HG03039 (cell line): ENCODE results near the gene MRPS6.

ENCODE experiments used
- ATAC-seq: cut with Tn5 transposase; IDR thresholded peaks from one replicate; pipeline ENCODE4 v1.9.1; 2021; ENCODE audit warnings: mild to moderate bottlenecking, moderate library complexity; ENCODE audit not compliant: unreplicated experiment

MRPS6 gene

GRCh38 chr21:34130716-34130985, 57.3 kb downstream of the MRPS6 start:
- no peak for ATAC-seq

GRCh38 chr21:34131586-34131985, 58.2 kb downstream of the MRPS6 start:
- ATAC-seq: no peak

DNA sequence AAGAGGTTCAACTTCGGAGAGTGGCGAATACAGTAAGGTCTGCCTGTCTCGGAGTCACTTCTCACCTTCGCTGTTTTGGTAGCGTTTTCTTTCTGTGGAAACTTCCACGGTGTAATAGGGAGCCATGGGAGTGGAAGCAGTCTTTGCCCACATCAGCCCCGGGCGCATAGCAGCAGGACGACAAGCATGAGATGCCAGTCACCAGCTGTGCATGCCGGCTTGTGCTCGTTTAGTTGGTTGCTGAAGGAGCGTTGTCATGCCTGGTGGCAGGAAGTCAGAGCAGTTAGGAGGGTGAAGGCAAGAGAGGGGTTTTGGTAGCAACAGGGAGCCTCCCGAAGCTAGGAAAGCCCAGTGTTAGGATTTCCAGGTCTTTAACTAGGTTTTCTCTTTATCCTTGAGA, 58.8 kb downstream of the MRPS6 start:
- ATAC-seq: no peak

DNA sequence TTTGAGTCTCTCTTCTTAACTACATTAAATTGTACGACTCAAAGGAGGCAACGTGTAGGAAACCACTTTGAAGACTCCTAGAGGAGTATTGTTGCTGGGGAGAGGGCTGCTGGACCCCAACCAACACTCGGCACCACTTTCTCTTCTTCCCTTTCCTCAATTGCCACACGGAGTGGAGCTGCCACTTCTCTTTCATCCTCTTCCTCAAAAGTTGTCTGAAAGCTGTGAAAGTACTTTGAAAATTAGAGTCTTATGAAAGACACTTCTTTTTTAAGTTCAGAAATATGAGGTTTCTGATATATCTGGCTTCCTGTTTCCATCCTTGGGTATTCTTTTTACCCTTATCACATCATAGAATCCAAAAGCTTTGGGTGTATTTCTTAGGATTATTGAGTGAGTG, 59.5 kb downstream of the MRPS6 start:
- ATAC-seq: no peak

DNA sequence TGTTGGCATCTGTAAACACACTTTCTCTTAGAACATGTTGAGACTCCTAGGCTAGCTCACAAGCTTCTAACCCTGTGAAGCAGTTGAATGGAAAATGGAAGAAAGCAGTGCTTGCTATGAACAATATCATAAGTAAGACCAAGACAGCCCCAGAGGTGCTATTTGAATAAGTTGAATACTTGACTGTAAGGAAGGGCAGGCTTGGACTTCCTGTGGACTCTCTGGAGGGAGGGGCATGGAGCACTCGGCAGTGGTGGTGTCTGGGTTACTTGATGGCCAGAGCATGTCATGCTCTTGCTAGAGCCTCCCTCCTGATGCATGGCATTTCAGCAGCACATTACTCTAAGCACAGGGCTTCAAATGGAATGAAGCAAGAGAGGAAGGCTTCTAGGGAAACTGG, 60.0 kb downstream of the MRPS6 start:
- no peak for ATAC-seq

DNA sequence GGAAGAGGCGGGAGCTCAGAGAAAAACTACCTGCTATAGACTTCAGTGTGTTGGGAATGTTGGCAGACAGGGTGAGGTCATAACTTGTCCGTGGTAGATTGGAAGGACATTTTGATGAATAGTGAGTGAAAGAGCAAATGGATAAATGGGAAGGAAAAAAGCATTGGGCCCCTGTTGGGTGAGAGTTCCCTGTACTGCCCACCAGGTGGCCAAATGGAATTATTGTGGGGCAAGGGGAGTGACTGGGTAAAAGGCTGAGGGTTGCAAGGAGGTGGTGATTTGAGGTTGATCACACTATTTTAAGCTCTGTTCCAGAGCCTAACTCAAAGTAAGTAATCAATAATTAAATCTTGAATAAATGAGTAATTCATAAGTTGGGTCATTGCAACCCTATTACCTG, 60.4 kb downstream of the MRPS6 start:
- no peak for ATAC-seq

- no peak for ATAC-seq
Observed at GRCh38 chr21:34135330-34135729, 62.0 kb downstream of the MRPS6 start.

- no peak for ATAC-seq
Observed at GRCh38 chr21:34141373-34141772, 68.0 kb downstream of the MRPS6 start.

DNA sequence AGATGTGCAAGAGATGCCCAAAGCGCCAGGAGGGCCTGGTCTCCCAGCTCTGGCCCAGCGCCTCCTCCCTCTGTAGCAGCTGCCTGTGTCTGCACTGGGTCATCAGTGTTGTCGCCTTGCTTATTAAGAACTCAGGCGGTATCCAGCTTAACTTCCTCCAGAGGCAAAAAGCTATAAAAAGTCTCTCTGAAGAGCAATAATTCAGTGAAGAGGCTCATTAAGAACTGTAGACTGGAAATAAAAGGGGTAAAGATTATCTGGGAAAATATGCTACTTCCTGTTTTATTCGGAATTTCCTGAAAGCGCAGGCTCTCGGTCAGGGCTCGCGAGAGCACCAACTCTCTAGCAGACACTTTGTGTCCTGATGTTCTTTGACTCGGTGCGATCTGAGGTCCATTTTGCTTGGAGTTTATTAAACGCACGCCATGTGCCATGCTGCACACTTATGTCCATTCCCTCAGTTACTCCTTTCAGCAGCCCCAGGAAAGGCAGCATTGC, 70.4 kb downstream of the MRPS6 start:
- no peak for ATAC-seq

DNA sequence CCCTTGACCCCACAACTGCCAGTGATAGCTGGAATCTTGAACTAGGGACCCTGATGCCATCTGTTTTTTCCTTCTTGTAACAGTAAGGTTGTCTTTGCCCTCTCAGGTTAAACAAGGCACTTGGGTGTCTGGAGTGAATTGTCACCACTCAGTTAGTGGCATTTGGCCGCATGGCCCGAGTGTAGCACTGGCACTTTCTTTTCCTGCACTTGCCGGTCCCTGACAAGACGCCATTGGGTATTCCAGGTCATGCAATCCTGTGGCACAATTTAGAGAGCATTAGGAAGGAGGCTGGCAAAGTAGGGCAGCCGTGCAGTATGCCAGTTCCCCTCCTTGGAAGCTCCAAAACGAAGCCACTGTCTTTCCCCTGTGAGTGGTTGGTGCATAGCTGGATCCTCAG, 70.8 kb downstream of the MRPS6 start:
- no peak for ATAC-seq

GRCh38 chr21:34147792-34148418, 74.5 kb downstream of the MRPS6 start:
- no peak for ATAC-seq

DNA sequence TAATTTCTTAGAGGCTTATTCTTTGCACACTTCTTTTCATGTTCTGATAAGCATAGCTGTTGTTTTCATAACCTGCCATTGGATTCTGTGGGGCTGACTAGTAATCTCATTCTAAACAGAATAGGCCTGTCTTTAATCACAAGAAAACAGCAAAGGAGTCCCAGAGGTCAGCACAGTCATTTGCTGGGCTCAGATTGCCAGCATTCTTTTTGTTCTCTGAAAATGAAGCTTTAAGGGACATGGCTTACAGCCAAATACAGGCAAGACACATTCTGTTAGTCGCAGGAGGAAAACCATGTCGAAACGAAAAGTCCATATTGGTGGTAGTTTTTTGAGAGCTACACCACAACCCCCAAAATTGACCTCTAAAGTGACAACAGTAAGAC, 75.0 kb downstream of the MRPS6 start:
- ATAC-seq: no peak

DNA sequence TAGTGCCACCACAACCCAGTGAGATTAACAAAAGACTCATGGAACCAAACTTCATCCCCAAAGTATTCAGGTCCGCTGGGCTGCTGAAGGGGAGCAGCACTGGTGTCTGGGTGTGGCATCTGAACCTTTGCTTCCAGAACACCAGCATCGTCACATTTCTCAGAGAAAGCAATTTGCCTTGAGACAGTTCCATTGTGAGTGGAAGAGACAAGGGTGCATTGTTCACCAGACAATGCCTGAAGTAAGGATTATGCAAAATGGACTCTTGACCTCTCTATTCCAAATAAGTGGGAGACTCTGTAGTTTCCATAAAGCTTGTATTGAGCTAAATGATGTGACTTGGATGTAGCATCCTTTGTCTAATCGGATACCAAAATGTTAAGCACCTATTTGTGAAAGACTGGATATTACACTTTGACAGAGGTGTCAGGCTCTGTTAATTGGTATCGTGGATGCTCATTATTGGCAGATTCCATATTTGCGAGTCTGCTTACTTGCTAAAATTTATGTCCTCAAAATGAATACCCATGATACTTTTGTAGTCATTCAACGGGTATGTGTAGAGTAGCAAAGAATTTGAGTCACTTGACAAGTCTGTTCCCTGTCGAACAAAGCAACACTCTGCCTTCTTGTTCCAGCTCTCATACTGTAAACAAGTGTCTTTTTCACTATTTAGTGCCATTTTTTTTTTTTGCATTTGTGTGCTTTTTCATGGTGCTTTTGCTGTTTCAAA, 75.6 kb downstream of the MRPS6 start:
- no peak for ATAC-seq

- no peak for ATAC-seq
Observed at GRCh38 chr21:34152500-34152899, 79.1 kb downstream of the MRPS6 start.

DNA sequence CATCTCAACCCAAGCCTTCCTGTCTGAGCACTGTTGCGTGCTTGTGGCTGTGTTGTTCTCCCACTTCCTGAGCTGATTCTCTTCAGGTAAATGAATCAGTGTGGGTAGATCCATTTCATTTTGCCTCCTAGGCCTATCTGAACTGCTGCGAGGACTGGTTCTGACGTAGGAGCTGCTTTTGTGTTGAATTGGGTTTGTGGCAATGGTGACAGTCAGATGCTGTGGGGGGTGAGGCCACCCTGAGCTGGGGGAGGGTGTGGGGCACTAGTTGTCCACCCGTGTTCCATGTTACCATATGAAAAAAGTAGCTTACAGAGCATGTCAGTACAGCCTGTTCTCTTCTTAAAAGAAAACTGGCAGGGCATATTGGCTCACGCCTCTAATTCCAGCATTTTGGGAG, 81.5 kb downstream of the MRPS6 start:
- ATAC-seq: no peak

- no peak for ATAC-seq
Observed at GRCh38 chr21:34156957-34157356, 83.6 kb downstream of the MRPS6 start.

GRCh38 chr21:34157521-34157920, 84.1 kb downstream of the MRPS6 start:
- no peak for ATAC-seq

GRCh38 chr21:34158866-34159835, 85.8 kb downstream of the MRPS6 start:
- no peak for ATAC-seq

DNA sequence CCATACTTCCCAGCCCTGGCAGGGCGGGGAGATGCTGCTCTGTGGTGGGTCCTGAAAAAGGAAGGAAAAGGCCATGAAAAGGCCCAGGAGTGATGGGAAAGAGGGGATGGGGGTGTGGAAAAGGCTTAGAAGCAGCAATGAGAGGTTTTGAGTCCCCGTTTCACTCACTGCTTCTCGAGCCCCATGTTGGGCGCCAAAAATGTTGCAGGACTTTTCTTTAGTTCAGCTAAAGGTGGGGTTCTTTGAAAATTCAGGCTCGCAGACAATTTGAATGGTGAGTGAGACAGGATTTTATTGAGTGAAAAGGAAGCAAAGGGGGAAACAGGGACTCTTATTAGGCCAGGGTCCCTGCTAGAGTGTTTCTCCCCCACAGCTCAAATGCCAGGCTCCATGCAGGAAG, 93.1 kb downstream of the MRPS6 start:
- no peak for ATAC-seq

GRCh38 chr21:34170886-34171285, 97.5 kb downstream of the MRPS6 start:
- ATAC-seq: no peak

- no peak for ATAC-seq
Observed at GRCh38 chr21:34174470-34174869, 101.1 kb downstream of the MRPS6 start.

- ATAC-seq: no peak
Observed at GRCh38 chr21:34176448-34176847, 103.1 kb downstream of the MRPS6 start.
